ENCODE data around the gene MBNL2. TPM values are rescaled to one million over a fixed set of nuclear protein-coding genes. Genes with fewer than 3 reads are reported as not detected.

Gene MBNL2
- polyA plus RNA-seq, 1 experiment, result 44.0 TPM

- ChIA-PET CTCF (interaction anchor here (0.6 to 2.5 kb wide), 6 partner anchors 15 to 403 kb away, joined by 3 to 9 read pairs (median 3); no protein-coding TSS in a partner anchor), POLR2A (no interaction called here)
- TF ChIP-seq CTCF (IDR thresholded peaks at IDR 0.05; ENCODE audit: low read depth, low read length), result no peak
- no peaks in the 10 kb centered on the region for H3K27me3 ChIP-seq (ENCODE audit: control insufficient read depth, insufficient read depth, low read length)
- DNase-seq (ENCODE audit: low read depth, low spot score), result no peak
- H3K27ac ChIP-seq (ENCODE audit: low read depth, low read length), result no peak overlapping the region
- no peaks in the 10 kb centered on the region for H3K9me3 ChIP-seq (ENCODE audit: control insufficient read depth, insufficient read depth, low read length)
- no peak overlapping the region for H3K4me3 ChIP-seq (ENCODE audit: low read depth, low read length)
Measured at GRCh38 chr13:97397267-97397666, 175.1 kb downstream of the MBNL2 start.

- H3K4me3 ChIP-seq (ENCODE audit: low read depth, low read length), result no peak overlapping the region
- H3K27me3 ChIP-seq (ENCODE audit: control insufficient read depth, insufficient read depth, low read length), result no peaks in the 10 kb centered on the region
- no peak for DNase-seq (ENCODE audit: low read depth, low spot score)
- no peaks in the 10 kb centered on the region for H3K9me3 ChIP-seq (ENCODE audit: control insufficient read depth, insufficient read depth, low read length)
- ChIA-PET CTCF (no interaction called here), POLR2A (no interaction called here)
- H3K27ac ChIP-seq (ENCODE audit: low read depth, low read length), result no peak overlapping the region
- no peak for TF ChIP-seq CTCF (IDR thresholded peaks at IDR 0.05; ENCODE audit: low read depth, low read length)
Measured at GRCh38 chr13:97401421-97401820, 179.3 kb downstream of the MBNL2 start.

GRCh38 chr13:97403893-97404750, 182.0 kb downstream of the MBNL2 start:
- TF ChIP-seq CTCF (IDR thresholded peaks at IDR 0.05; ENCODE audit: low read depth, low read length), result no peak
- no peak overlapping the region for H3K27ac ChIP-seq (ENCODE audit: low read depth, low read length)
- CTCF ChIA-PET, result interaction anchor here (0.9 to 2.0 kb wide), 3 partner anchors 171 to 396 kb away, joined by 4 to 13 read pairs (median 4); no protein-coding TSS in a partner anchor
- H3K4me3 ChIP-seq (ENCODE audit: low read depth, low read length), result no peak overlapping the region
- no peaks in the 10 kb centered on the region for H3K9me3 ChIP-seq (ENCODE audit: control insufficient read depth, insufficient read depth, low read length)
- DNase-seq (ENCODE audit: low read depth, low spot score), result no peak
- H3K27me3 ChIP-seq (ENCODE audit: control insufficient read depth, insufficient read depth, low read length), result no peaks in the 10 kb centered on the region
- POLR2A ChIA-PET, result no interaction called here

- ChIA-PET POLR2A (no interaction called here), CTCF (no interaction called here)
- no peak overlapping the region for H3K27ac ChIP-seq (ENCODE audit: low read depth, low read length)
- H3K4me3 ChIP-seq (ENCODE audit: low read depth, low read length), result no peak overlapping the region
- H3K9me3 ChIP-seq (ENCODE audit: control insufficient read depth, insufficient read depth, low read length), result no peaks in the 10 kb centered on the region
- TF ChIP-seq CTCF (IDR thresholded peaks at IDR 0.05; ENCODE audit: low read depth, low read length), result no peak
- DNase-seq (ENCODE audit: low read depth, low spot score), result no peak
- no peaks in the 10 kb centered on the region for H3K27me3 ChIP-seq (ENCODE audit: control insufficient read depth, insufficient read depth, low read length)
Measured at GRCh38 chr13:97407540-97407939, 185.4 kb downstream of the MBNL2 start.

- no peak for TF ChIP-seq CTCF (IDR thresholded peaks at IDR 0.05; ENCODE audit: low read depth, low read length)
- Histone ChIP-seq H3K27me3 (ENCODE audit: control insufficient read depth, insufficient read depth, low read length) (no peaks in the 10 kb centered on the region), H3K27ac (ENCODE audit: low read depth, low read length) (no peak overlapping the region), H3K4me3 (ENCODE audit: low read depth, low read length) (no peak overlapping the region), H3K9me3 (ENCODE audit: control insufficient read depth, insufficient read depth, low read length) (no peaks in the 10 kb centered on the region)
- POLR2A ChIA-PET, result no interaction called here
- CTCF ChIA-PET, result no interaction called here
- DNase-seq (ENCODE audit: low read depth, low spot score), result no peak
Measured at GRCh38 chr13:97408938-97409337, 186.8 kb downstream of the MBNL2 start.
